Naive thymus-derived CD8-positive, alpha-beta T cell (primary cell): ENCODE results near the gene MMD2. TPM values are rescaled to one million over a fixed set of nuclear protein-coding genes. Genes with fewer than 3 reads are reported as not detected.
A peak's percentile ranks its signal among the peaks of the same experiment; 100 is the strongest.
"Not testable (repeated sequence)": the region's sequence is repeated elsewhere in the genome, so short reads cannot be mapped to it uniquely, and the experiment has no call there.

Source experiments
- ATAC-seq, 2 donors: fragments of 150-1000 bp; cut with Tn5 transposase in 1 of 2; sonication (Bioruptor Pico), chemical (Tn5 transposase) in 1 of 2; 1 replicate in 1 of 2; 2 replicates in 1 of 2; pipeline ENCODE4 v1.10.0; 2021; ENCODE audit warnings: mild to moderate bottlenecking in 2 of 2, moderate library complexity in 2 of 2
- POLR2A ChIA-PET: fragments of 350-600 bp; sonication (Branson Sonifier 250); formaldehyde crosslinking; loops from one replicate; lab custom pipeline; 2021; ENCODE audit warnings: antibody characterized with exemption; lab: Charles Lee
- DNase-seq, 10 donors: peaks; one replicate each; pipeline versions ENCODE4 v3.0.0 to v3.0.0-alpha.2; 2020 to 2022
- H3K27ac Mint-ChIP-seq, 10 donors: one replicate each; pipeline ENCODE4 v1.8.0; 2020 to 2022; ENCODE audit warnings: mild to moderate bottlenecking in 10 of 10, mixed read lengths in 10 of 10, moderate library complexity in 4 of 10, inconsistent platforms in 1 of 10
- H3K27me3 Mint-ChIP-seq, 5 donors: one replicate each; pipeline ENCODE4 v1.8.0; 2021 to 2022; ENCODE audit warnings: mixed read lengths in 5 of 5
- H3K36me3 Mint-ChIP-seq, 3 donors: one replicate each; pipeline ENCODE4 v1.8.0; 2020 to 2022; ENCODE audit warnings: mixed read lengths in 3 of 3, mild to moderate bottlenecking in 2 of 3, inconsistent platforms in 1 of 3
- H3K4me1 Mint-ChIP-seq, 4 donors: one replicate each; pipeline ENCODE4 v1.8.0; 2021 to 2022; ENCODE audit warnings: mixed read lengths in 4 of 4
- H3K4me3 Mint-ChIP-seq, 10 donors: one replicate each; pipeline ENCODE4 v1.8.0; 2020 to 2022; ENCODE audit warnings: mild to moderate bottlenecking in 10 of 10, mixed read lengths in 10 of 10, moderate library complexity in 6 of 10, inconsistent platforms in 1 of 10
- H3K9me3 Mint-ChIP-seq, 9 donors: one replicate each; pipeline ENCODE4 v1.8.0; 2020 to 2022; ENCODE audit warnings: mixed read lengths in 9 of 9, mild to moderate bottlenecking in 3 of 9, inconsistent platforms in 1 of 9, moderate library complexity in 1 of 9
- polyA plus RNA-seq, 3 donors: library from polyadenylated mRNA; unstranded; fragments of 300-500 nt; fragmentation: Illumina TruSeq; gene quantifications; one replicate each; pipeline ENCODE4 v1.2.3, GENCODE V29; 2021
- total RNA-seq, 8 experiments: library from RNA in 2 of 8; stranded (reverse) in 2 of 8; gene quantifications; one replicate each; pipeline ENCODE4 v1.2.3 and lab custom pipeline; 2021 to 2026

Gene MMD2, protein sequence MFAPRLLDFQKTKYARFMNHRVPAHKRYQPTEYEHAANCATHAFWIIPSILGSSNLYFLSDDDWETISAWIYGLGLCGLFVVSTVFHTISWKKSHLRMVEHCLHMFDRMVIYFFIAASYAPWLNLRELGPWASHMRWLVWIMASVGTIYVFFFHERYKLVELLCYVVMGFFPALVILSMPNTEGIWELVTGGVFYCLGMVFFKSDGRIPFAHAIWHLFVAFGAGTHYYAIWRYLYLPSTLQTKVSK
- total RNA-seq, result not detected
- polyA plus RNA-seq, result not detected
- 0 reads per million in 6 experiments for total RNA-seq (lab: John Stamatoyannopoulos, UW)

DNA sequence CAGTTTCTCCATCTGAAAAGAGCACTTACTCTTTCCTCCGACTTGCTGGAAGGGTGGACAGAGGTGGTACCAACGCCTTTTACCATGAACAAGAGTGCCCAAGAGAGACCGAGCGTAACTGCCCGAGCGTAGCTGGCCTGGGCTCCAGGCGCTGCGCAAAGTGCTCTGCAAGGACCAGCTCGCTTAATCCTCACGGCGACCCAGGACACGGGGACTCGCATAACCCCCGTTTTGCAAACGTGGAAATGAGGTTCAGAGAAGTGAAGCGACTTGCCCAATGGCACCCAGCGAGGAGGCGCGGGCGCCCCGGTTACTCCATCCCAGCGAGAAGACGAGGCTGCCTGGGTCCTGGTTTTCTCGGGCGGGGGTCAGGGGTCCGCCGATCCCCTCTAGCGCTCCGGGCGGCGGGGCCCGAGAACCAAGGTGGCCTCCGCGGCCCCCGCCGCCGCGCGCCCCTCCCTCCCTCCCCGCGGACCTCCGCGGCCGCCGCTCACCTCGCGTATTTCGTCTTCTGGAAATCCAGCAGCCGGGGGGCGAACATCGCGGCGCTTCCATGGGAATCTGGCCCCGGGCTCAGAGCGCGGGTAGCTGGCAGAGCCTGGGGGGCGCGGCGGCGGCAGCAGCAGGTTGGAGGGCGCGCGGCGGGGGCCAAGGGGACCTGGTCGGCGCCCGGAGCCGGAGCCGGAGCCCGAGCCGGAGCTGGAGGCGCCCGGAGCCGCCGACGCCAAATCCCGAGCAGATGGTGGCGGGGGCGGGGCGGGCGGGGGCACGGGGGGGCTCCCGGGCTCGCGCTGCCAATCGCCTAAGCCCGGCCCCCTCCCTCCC lies at the start of gene MMD2:
TSS of gene MMD2 (minus strand) at position 711 of the 825 bp plus-strand sequence. CDS start at position 541, 170 bp downstream.
- POLR2A ChIA-PET, result no interaction called here

GRCh38 chr7:5005066-5005465 lies 46.1 kb upstream of the MMD2 start:
- ATAC-seq, result no peak
- H3K4me3 Mint-ChIP-seq, result no peak overlapping the region
- no peak overlapping the region for H3K27ac Mint-ChIP-seq
- DNase-seq, result no peak
- peaks cover 19 to 64% (median 30%) of the 10 kb centered on the region in 3 donors for H3K36me3 Mint-ChIP-seq
- H3K27me3 Mint-ChIP-seq, result no peaks in the 10 kb centered on the region
- H3K9me3 Mint-ChIP-seq, result peaks cover 0 to 6% (median 4%) of the 10 kb centered on the region in 9 donors
- POLR2A ChIA-PET, result no interaction called here
- peaks cover 0 to 2% (median under 1%) of the 10 kb centered on the region in 4 donors for H3K4me1 Mint-ChIP-seq

More for the DNA sequence above, at the start of gene MMD2:
- Mint-ChIP-seq H3K4me1 (peaks cover 4 to 9% (median 7%) of the 10 kb centered on the region in 4 donors), H3K36me3 (peaks cover 0 to 10% (median 0%) of the 10 kb centered on the region in 3 donors), H3K9me3 (peaks cover 0 to 6% (median 0%) of the 10 kb centered on the region in 9 donors), H3K27ac (peak within 1 kb of the TSS in 1 of 10 donors; percentile 60), H3K27me3 (peaks cover 20 to 60% (median 33%) of the 10 kb centered on the region in 5 donors), H3K4me3 (peak within 1 kb of the TSS; percentile 67 to 84 (median 79))
- DNase-seq (no peak), ATAC-seq (peak; percentile 30 to 44)

DNA sequence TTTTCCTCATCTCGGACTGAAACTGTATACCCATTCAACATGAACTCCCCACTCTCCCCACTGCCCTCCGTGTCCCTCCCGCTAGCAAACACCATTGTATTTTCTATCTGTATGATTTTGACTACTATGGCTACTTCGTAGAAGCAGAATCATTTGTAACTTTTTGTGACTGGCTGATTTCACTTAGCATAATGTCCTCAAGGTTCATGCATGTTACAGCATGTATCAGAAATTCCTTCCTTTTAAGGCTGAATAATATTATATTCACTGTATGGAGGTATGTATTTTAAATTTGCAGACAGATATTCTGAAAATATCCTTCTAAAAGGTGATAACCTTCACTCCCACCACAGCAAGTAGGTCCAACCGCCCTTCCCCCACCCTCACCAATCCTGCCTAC lies 42.9 kb upstream of the MMD2 start:
- no peak for DNase-seq
- H3K27ac Mint-ChIP-seq, result peak overlapping the region in 2 of 10 donors; percentile 15 to 34
- no peak for ATAC-seq
- H3K36me3 Mint-ChIP-seq, result peaks cover 0 to 73% (median 17%) of the 10 kb centered on the region in 3 donors
- no peaks in the 10 kb centered on the region for H3K27me3 Mint-ChIP-seq
- no peak overlapping the region for H3K4me3 Mint-ChIP-seq
- peaks cover 0 to 13% (median 9%) of the 10 kb centered on the region in 4 donors for H3K4me1 Mint-ChIP-seq
- peaks cover 0 to 2% (median 0%) of the 10 kb centered on the region in 9 donors for H3K9me3 Mint-ChIP-seq
- POLR2A ChIA-PET, result no interaction called here

- H3K27ac Mint-ChIP-seq, result peak overlapping the region in 2 of 10 donors; percentile 64 to 76
Measured at GRCh38 chr7:5001003-5001402, 42.0 kb upstream of the MMD2 start.

DNA sequence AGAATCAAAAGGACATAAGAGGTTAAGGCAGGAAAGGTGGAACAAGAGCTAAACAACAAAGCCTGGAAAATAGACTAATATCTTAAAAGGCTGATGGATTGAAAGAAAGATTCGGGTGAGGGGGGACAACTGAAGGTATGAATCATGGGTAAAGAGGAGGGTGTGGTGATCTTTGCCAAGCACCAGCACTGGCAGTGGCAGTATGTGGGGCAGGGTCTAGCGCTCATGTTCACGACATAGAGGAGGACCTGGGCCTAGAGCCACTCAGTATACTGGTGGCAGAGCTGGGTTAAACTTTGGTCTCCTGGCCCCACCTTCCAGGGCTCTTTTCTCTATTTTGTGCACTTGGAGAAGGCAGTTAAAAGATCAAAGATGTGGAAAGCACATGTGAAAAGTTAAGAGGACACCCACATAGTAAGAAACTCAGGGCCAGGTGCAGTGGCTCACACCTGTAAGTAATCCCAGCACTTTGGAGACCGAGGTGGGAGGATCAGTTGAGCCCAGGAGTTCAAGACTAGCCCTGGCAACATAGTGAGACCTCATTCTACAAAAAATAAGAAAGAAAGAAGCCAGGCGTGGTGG lies 40.5 kb upstream of the MMD2 start:
- peaks cover 0 to 13% (median 11%) of the 10 kb centered on the region in 4 donors for H3K4me1 Mint-ChIP-seq
- peaks cover 0 to 82% (median 10%) of the 10 kb centered on the region in 3 donors for H3K36me3 Mint-ChIP-seq
- H3K27ac Mint-ChIP-seq, result peak overlapping the region in 9 of 10 donors; percentile 17 to 81 (median 55)
- no peaks in the 10 kb centered on the region for H3K27me3 Mint-ChIP-seq
- POLR2A ChIA-PET, result interaction anchor here (0.7 kb wide), 1 partner anchor 26 kb away, joined by 3 read pairs; no protein-coding TSS in a partner anchor
- no peak overlapping the region for H3K4me3 Mint-ChIP-seq
- ATAC-seq, result no peak
- no peak for DNase-seq
- peaks cover 0 to 2% (median 0%) of the 10 kb centered on the region in 9 donors for H3K9me3 Mint-ChIP-seq

More at GRCh38 chr7:5001003-5001402, 42.0 kb upstream of the MMD2 start:
- DNase-seq (no peak), ATAC-seq (no peak)
- peaks cover 0 to 2% (median 0%) of the 10 kb centered on the region in 9 donors for H3K9me3 Mint-ChIP-seq
- peaks cover 0 to 13% (median 10%) of the 10 kb centered on the region in 4 donors for H3K4me1 Mint-ChIP-seq
- peaks cover 0 to 79% (median 17%) of the 10 kb centered on the region in 3 donors for H3K36me3 Mint-ChIP-seq
- POLR2A ChIA-PET, result no interaction called here
- no peaks in the 10 kb centered on the region for H3K27me3 Mint-ChIP-seq
- H3K4me3 Mint-ChIP-seq, result no peak overlapping the region

DNA sequence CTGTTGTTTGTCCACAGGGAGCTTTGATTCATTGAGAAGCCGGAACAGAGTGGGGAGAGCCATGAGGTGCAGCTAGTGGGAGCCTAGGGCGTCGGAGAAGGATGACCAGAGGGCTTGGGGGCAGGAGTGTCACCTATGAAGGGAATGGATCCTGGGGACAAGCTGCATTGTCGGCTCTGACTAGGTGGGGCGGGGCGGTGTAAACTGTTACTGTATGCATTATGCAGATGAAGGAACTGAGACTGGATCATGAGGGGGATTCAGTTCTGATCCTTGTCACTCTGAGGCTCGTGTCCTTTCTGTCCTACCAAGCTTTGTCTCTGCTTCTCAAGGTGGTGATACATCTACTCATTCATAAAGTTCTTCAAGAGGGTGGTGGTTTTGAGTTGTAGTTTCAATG lies 39.9 kb upstream of the MMD2 start:
- POLR2A ChIA-PET, result interaction anchor here (0.7 kb wide), 1 partner anchor 145 kb away, joined by 3 read pairs; no protein-coding TSS in a partner anchor

DNA sequence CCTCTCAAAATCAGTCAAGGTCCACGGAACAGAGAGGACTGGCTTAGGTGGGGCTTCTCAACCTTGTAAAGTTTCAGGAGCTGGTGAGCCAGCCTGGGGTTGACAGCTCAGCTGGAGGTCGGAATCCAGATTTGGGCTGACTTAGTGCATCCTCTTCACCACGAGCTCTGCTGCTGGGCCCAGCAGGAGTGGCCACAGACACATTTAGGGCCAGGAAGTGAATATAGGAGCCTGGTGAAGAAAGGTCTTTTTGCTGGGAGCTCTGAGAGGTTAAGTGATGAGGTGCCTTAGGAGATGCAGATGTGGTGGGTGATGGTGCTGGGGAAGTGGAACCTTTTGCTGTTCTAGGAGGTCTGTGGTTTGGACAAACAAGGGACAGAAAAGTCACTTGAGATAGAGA lies 39.3 kb upstream of the MMD2 start:
- Mint-ChIP-seq H3K36me3 (peaks cover 0 to 82% (median 12%) of the 10 kb centered on the region in 3 donors), H3K27ac (peak overlapping the region in 6 of 10 donors; percentile 22 to 73 (median 36)), H3K4me1 (peaks cover 0 to 13% (median 11%) of the 10 kb centered on the region in 4 donors), H3K27me3 (no peaks in the 10 kb centered on the region), H3K4me3 (no peak overlapping the region), H3K9me3 (peaks cover 0 to 2% (median 0%) of the 10 kb centered on the region in 9 donors)
- no peak for DNase-seq
- ATAC-seq, result no peak
- POLR2A ChIA-PET, result interaction anchor here (0.7 kb wide), 1 partner anchor 146 kb away, joined by 3 read pairs; no protein-coding TSS in a partner anchor

More for the DNA sequence above, 39.9 kb upstream of the MMD2 start:
- DNase-seq (no peak), ATAC-seq (no peak)
- Mint-ChIP-seq H3K9me3 (peaks cover 0 to 2% (median 0%) of the 10 kb centered on the region in 9 donors), H3K27ac (peak overlapping the region in 5 of 10 donors; percentile 17 to 69 (median 42)), H3K4me1 (peaks cover 0 to 13% (median 11%) of the 10 kb centered on the region in 4 donors), H3K36me3 (peaks cover 0 to 80% (median 10%) of the 10 kb centered on the region in 3 donors), H3K27me3 (no peaks in the 10 kb centered on the region), H3K4me3 (no peak overlapping the region)

DNA sequence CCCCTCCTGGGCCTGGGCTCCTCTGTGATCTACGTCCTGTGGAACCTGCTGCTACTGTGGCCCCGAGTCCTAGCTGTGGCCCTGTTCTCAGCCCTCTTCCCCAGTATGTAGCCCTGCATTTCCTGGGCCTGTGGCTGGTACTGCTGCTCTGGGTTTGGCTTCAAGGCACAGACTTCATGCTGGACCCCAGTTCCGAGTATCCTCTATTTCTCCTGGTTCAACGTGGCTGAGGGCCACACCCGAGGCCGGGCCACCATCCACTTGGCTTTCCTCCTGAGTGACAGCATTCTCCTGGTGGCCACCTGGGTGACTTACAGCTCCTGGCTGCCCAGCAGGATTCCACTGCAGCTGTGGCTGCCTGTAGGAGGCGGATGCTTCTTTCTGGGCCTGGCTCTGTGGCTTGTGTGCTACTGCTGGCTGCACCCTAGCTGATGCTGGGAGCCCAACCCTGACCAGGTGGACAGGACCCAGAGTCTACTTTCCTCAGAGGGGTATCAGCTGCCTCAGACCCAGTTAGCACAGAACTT lies 37.8 kb upstream of the MMD2 start:
- no peaks in the 10 kb centered on the region for H3K27me3 Mint-ChIP-seq
- no peak overlapping the region for H3K4me3 Mint-ChIP-seq
- peaks cover 0 to 86% (median 8%) of the 10 kb centered on the region in 3 donors for H3K36me3 Mint-ChIP-seq
- peaks cover 0 to 13% (median 11%) of the 10 kb centered on the region in 4 donors for H3K4me1 Mint-ChIP-seq
- peak overlapping the region in 2 of 10 donors; percentile 46 to 70 for H3K27ac Mint-ChIP-seq
- no peak for DNase-seq
- H3K9me3 Mint-ChIP-seq, result peaks cover 0 to 2% (median 0%) of the 10 kb centered on the region in 9 donors
- POLR2A ChIA-PET, result no interaction called here
- no peak for ATAC-seq

DNA sequence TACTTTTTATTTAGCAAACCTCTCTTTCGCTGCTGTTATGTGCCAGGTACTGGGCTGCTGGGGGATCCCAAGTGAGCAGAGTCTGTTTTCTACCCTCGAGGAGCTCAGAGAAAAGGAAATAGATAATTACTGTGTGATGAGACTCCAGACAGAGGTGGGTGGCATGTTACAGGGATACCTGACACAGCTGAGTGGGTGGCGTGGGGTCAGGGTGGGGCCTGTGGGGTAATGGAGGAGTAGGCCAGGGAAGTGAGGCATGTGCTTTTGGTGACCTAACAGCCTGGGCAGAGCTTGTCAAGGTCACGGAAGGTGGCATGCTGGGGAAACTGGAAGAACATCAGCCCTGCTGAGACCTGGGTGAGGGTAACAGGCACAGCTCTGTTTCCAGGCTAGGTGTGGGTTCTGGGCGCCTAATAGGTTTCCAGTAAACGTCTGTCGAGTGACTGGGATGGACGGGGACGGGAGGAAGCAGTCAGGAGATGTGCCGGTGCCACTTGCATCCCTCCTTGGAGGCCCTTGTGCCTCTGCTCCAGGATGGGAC lies 36.5 kb upstream of the MMD2 start:
- Mint-ChIP-seq H3K4me1 (peaks cover 0 to 13% (median 11%) of the 10 kb centered on the region in 4 donors), H3K36me3 (peaks cover 0 to 88% (median 7%) of the 10 kb centered on the region in 3 donors), H3K27me3 (no peaks in the 10 kb centered on the region), H3K9me3 (no peaks in the 10 kb centered on the region), H3K27ac (peak overlapping the region in 3 of 10 donors; percentile 17 to 81 (median 55)), H3K4me3 (no peak overlapping the region)
- DNase-seq (no peak), ATAC-seq (no peak)
- POLR2A ChIA-PET, result interaction anchor here (0.6 kb wide), 1 partner anchor 299 kb away, joined by 4 read pairs; no protein-coding TSS in a partner anchor

GRCh38 chr7:4993471-4993870 lies 34.5 kb upstream of the MMD2 start:
- Mint-ChIP-seq H3K27ac (peak overlapping the region in 1 of 10 donors; percentile 9), H3K4me3 (no peak overlapping the region), H3K27me3 (no peaks in the 10 kb centered on the region), H3K4me1 (peaks cover 0 to 5% (median 2%) of the 10 kb centered on the region in 4 donors), H3K36me3 (peaks cover 0 to 88% (median 15%) of the 10 kb centered on the region in 3 donors), H3K9me3 (no peaks in the 10 kb centered on the region)
- no peak for DNase-seq
- no peak for ATAC-seq
- POLR2A ChIA-PET, result interaction anchor here (0.6 kb wide), 1 partner anchor 20 kb away, joined by 3 read pairs; no protein-coding TSS in a partner anchor

DNA sequence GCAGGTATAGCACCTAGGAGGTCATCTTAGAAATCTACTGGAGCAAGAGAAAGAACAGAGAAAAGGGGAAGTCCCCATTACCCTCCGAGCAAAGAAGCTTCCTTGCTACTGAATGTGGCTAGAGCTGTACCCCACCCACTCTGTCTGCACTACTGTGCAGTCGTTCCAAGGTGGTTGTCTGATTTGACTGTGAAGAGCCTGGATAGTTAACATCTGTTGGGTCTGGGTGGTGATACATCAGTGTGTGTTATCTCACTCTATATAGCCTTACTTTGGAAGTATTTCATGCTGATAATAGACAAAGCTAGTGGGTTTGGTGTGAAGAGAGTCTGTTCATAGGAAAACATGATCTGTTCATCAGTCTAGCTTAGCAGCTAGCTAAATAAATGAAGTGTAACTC lies 23.8 kb upstream of the MMD2 start:
- peak overlapping the region in 4 of 10 donors; percentile 6 to 76 (median 42) for H3K27ac Mint-ChIP-seq
- POLR2A ChIA-PET, result interaction anchor here (0.6 kb wide), 1 partner anchor 1955 kb away, joined by 11 read pairs; no protein-coding TSS in a partner anchor
- not testable (repeated sequence) for H3K27me3 Mint-ChIP-seq, H3K9me3 Mint-ChIP-seq, DNase-seq
- peak; percentile 81 to 84 for ATAC-seq
- peaks cover 8 to 88% (median 39%) of the 10 kb centered on the region in 3 donors for H3K36me3 Mint-ChIP-seq
- peaks cover 20 to 63% (median 54%) of the 10 kb centered on the region in 4 donors for H3K4me1 Mint-ChIP-seq
- peak overlapping the region in 5 of 10 donors; percentile 17 to 55 (median 47) for H3K4me3 Mint-ChIP-seq
